Activated CD4-positive, alpha-beta T cell treated with anti-CD3 and anti-CD28 coated beads for 48 hours (primary cell): ENCODE measurements around the gene MINAR1.
"Not testable (repeated sequence)": the region's sequence is repeated elsewhere in the genome, so short reads cannot be mapped to it uniquely, and the experiment has no call there.

Experiments
- DNase-seq: peaks from one replicate; pipeline ENCODE4 v3.0.0-alpha.2; 2020

The MINAR1 gene, protein sequence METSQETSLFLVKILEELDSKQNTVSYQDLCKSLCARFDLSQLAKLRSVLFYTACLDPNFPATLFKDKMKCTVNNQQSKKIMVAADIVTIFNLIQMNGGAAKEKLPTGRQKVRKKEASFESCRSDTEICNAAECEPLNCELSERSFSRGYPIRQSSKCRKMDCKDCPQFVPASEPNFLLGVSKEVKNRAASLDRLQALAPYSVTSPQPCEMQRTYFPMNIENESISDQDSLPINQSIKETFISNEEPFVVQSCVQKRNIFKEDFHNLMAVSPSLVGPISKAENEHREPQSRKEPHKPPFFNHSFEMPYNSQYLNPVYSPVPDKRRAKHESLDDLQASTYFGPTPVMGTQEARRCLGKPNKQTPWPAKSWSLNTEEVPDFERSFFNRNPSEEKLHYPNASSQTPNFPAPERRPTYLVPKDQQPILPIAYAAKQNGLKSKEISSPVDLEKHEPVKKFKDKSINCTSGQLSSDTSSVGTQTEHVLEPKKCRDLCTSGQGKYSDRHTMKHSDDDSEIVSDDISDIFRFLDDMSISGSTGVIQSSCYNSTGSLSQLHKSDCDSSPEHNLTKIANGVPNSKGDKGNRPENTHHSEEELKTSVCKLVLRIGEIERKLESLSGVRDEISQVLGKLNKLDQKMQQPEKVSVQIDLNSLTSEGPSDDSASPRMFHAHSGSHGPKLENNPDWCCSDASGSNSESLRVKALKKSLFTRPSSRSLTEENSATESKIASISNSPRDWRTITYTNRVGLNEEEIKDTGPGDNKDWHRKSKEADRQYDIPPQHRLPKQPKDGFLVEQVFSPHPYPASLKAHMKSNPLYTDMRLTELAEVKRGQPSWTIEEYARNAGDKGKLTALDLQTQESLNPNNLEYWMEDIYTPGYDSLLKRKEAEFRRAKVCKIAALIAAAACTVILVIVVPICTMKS

DNA sequence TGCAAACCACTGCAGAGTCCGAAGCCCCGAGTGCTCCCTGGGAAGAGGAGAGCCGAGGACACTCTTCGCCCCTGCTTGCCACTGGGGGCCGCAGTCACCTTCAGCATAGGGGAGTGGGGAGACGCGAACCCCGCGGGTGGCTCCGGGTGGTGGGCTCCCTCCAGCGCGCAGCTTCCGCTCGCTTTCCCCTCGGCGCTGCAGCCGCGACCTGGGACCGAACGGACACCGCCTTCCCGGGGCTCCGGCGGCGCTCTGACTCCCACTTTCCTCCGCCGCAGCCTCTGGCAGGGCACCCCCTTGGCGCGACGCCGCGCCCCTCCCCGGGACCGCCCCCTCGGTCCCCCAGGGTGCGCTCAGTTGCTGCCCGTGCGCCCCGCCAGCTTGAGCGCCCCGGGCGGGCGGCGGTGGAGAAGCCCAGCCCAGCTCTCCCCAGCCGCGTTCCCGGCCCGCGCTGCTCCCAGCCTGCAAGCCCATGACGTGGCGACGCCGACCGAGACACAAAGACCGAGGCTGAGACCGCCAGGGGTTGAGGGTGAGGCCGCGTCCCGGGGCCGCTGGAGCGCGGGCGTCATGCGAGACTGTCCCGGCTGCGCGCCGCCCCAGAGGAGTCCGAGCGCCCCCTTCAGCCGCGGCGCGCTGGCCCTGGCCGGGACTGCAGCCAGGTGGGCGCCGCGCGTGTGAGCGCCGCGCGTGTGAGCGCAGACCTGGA lies at the start of gene MINAR1:
Gene MINAR1 (plus strand): TSS at position 701 of the 709 bp plus-strand sequence. CDS start 23,812 bp downstream, outside the sequence.
- peak; percentile 42 for DNase-seq

GRCh38 chr15:79394231-79394630 lies 37.9 kb upstream of the MINAR1 start:
- DNase-seq, result no peak

GRCh38 chr15:79396850-79397249 lies 35.3 kb upstream of the MINAR1 start:
- DNase-seq, result no peak

GRCh38 chr15:79397269-79397910 lies 34.7 kb upstream of the MINAR1 start:
- no peak for DNase-seq

DNA sequence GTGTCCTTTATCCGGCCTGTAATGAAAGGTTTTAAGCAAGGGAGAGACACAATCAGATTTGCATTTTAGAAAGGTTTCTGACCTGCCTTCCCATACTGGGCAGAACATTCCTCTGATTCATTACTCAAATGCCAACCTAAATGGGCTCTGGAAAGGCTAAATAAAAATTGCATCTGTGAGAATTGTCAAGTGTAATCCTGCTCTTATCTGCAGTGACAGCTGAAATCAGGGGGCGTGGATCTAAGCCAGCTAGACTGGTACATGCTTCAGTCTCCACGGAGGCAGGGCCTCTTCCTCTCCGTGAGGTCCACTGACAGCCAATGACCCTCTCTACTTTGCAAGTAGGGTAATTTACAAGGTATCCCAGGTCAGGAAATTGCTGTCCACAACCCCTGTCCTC lies 32.5 kb upstream of the MINAR1 start:
- no peak for DNase-seq

DNA sequence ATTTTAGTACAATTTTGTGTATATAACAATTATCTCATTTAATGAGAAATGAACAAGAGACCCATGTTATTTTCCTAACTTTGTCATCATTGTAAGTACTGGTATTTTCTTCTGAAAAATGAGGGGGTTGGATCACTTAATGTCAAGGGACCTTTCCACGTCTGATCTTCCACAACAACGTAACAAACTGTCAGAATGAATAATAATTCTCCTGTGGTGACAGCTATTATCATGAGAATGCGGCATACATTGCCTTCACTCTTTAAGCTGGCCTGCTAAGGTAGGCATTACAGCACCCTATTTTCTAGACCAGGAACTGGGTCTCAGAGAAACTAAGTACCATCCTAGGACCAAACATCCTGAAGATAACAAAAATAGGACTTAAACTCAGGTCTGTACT lies 31.5 kb upstream of the MINAR1 start:
- no peak for DNase-seq

DNA sequence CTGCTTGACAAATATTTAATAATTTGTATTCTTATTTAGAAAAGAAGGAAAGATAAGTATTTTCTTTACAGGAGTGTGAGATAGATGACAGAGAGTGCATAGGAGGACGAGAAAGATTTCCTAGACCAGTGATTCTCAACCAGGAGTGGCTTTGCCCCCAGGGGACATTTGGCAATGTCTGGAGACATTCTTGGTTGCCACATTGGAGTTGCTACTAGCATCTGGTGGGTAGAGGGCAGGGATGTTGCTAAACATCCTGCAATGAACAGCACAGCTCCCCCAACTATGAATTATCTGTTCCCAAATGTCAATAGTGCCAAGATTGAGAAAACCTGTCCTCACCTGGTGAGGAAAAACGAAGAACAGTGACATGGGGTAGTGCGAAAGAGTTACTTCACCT lies 30.8 kb upstream of the MINAR1 start:
- DNase-seq, result no peak

DNA sequence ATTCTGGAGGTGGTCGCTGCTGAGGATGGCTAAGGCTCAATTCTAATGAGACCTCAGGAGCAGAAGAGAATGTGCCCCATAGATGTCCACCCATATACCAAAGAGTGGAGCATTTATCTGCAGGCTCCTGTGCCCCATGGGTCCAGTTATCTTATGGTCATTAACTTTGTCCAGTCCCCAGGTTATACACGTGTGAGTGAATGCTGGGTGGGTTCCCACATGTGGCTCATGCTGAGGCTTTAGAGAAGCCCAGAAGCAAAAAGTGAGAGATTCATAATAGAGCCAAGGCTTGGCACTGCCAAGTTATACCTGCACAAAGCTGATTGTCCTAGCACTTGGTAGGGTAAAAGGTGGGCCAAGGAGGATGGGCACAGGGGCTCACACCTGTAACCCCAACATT lies 30.0 kb upstream of the MINAR1 start:
- DNase-seq, result no peak

- DNase-seq, result no peak
These were observed 28.6 kb upstream of the MINAR1 start for GRCh38 chr15:79403501-79403900.

DNA sequence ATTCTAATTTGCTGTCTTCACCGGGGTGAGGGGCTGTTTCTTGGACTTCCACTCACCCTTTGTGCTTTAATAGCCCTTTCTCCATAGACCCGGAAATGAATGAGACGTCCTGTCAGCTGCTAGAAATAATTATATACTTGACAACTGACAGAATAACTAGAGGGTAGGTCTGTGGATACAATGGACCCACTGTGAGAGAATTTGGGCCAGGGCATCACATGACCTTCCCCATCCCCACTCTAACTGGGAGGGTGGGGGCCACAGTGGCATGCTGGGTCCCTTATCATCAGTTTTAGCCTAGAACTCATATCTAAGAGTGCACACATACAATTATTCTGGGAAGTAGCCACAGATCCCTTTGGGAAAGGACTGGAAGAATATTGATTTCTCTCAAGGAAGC lies 25.9 kb upstream of the MINAR1 start:
- no peak for DNase-seq

DNA sequence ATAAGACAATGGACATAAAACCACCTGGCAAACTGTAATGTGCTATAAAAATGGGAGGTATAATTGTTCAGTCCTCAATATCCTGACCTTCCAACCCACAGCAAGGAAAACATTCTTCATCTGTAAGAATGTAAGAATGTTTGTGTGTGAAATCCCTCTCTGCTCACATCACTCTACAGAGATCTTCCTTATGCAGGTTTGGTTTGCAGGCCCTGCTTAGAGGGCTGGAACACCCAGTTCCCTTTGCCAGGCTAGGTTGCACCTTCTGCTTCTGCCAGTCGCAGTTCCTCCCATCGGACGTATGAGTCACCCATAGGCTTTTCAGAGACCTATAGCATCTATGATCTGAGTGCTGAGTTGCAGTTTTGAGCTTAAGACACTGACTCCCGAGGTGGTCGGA lies 24.1 kb upstream of the MINAR1 start:
- no peak for DNase-seq

- DNase-seq, result no peak
These were observed 21.9 kb upstream of the MINAR1 start for GRCh38 chr15:79410237-79410636.

- no peak for DNase-seq
These were observed 20.1 kb upstream of the MINAR1 start for GRCh38 chr15:79412010-79412409.

DNA sequence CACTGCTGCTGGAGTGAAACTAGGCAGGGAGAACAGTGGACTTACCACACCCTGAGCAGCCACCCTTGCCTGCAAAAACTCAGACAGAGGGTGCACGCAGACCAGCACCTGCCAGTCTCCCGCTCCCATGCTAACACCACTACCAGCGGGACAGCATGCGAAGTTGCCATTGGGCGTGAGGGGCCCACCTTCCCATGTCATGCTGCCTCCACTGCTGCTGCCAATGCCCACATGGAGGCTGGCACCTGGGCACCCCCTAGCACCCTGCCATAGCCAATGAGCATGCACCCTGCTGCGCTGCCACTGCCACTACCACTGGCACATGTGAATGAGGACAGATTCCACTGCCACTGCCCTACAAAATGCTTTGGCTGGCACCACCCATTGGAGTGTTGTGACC lies 19.7 kb upstream of the MINAR1 start:
- no peak for DNase-seq

DNA sequence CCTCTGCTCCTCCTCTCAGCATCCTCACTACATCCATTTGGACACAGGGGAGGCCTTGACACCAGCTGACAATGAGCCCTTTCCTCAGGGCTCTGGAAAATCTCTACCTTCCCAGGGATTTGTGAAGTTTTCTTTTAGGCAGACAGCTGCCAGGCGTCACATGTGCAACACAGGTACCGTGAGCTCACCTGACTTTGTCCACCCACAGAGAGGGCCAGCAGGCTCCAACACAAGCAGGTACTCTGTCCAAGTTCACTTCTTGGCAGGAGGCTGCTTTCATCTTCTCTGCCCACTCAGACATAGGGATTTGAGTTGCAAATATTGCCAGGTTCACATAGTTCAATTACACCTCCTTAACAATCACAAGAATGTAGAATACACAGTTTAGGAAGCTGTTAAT lies 15.3 kb upstream of the MINAR1 start:
- DNase-seq, result no peak

DNA sequence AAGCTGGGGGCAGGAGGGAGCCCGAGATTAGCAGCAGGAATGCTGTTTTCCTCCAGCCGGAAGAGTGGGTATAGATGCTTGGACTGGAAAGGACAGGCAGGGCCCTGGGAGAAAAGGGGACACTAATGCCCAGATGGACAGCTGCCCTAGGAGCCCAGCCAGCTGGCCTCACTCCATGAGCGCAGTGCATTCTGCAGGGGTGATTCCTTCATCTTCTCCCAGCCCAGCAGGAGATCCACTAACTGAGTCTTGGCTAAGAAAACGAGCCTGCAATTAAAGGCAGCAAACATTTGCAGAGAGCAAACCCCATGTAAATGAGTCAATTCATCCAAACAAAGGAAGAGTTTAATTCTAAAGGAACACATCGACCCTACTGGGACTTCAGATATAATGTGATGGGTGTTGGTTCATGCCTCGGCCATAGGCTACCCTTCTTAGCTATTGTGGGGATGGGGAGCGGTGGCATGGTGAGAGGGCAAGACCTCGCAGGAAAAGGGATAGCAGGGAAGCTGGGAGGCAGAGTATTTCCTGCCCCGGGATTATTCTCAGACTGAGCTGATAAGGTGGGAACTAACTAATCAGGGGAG lies 13.3 kb upstream of the MINAR1 start:
- no peak for DNase-seq

GRCh38 chr15:79425591-79426295 lies 6.4 kb upstream of the MINAR1 start:
- no peak for DNase-seq

DNA sequence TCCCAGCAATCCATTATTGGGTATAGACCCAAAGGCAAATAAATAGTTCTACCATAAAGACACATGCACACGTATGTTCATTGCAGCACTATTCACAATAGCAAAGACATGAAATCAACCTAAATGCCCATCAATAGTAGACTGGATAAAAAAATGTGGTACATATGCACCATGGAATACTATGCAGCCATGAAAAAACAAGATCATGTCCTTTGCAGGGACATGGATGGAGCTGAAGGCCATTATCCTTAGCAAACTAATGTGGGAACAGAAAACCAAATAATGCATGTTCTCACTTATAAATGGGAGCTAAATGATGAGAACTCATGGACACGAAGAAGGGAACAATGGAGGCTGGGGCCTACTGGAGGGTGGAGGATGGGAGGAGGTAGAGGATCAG lies 5.2 kb upstream of the MINAR1 start:
- DNase-seq, result not testable (repeated sequence)

DNA sequence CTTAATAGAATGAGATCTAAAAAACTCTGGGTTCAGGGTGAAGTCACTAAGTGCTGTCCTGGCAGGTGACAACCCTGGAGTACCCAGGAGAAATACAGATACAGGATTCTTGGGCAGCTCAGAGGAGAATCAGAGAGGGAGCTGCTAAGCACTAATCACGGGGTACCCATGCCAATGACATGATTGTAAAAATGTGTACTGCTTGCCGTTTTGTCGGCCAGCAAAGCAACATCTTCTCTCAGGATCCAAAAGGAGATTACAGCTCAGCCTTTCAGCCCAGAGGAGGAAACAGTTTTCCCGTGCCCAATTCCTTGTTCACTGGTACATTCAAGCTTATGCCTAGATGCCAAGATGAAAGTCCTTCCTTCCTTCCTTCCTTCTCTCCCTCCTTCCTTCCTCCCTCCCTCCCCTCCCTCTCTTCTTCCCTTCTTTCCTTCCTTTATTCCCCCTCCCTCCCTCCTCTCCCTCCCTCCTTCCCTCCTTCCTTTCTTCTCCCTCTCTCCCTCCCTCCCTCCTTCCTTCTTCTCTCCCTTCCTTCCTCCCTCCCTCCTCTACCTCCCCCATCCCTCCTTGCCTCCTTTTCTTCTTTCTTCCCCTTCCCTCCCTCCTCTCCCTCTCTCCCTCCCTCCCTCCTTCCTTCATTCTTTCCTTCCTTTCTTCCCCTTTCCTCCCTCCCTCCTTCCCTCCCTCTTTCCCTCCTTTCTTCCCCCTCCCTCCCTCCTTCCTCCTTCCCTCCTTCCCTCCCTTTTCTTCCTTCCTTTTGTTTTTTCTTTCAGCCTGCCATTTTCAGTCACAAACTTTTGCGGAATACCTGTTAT lies 4.1 kb upstream of the MINAR1 start:
- DNase-seq, result no peak

DNA sequence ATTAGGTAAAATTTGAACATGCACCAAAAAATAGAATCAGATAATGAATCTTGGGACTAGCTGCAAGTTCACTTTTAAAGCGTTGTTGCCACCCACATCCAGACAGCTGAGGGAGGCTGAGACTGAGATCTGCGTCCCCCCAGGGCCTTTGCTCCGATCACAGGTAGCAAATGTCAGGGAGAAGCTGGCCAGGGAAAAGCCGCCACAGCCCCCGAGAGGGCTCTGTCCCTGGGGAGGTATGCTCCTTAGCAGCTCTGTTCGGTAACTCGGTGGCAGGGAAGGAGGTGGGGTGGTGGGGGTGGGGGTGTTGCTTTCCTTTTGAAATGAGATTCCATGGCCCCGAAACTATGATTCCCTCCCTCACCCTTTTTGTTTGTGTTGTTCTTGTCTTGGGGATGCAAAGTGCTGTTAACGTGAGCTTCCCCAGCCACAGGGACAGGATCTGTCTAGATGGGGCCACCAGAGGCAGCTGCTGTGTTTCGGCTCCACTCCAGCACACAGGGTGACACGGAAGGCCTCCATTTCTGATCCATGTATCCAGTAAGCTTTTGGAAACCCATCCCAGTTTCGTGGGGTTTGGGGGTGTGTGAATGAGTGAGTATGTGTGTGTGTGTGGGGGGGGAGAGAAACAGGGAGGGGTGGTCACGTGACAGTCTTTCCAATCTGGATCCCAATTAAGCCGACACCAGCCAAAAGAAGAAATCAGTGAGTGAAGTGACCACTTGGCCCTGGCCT lies 1.1 kb upstream of the MINAR1 start:
- no peak for DNase-seq
